GM13977 (cell line): ENCODE results near the gene DHH.

ENCODE experiments used
- DNase-seq: peaks from one replicate; pipeline ENCODE4 v3.0.0; 2012; ENCODE audit warnings: low spot score
- CTCF ChIP-seq: IDR thresholded peaks from 2 replicates; pipeline ENCODE4 v1.5.1; 2012; ENCODE audit warnings: mild to moderate bottlenecking, control low read depth; ENCODE audit not compliant: insufficient read depth; ENCODE audit errors: extremely low read depth, missing control alignments
- in situ Hi-C: fragments of 300-500 bp; cut with MboI; formaldehyde crosslinking; loops from one replicate; pipeline ENCODE4 v1.12.0; 2022; ENCODE audit warnings: low sequenced_read_pairs, low pct_unique_long_range_greater_than_20kb, mixed read lengths, inconsistent platforms; ENCODE audit not compliant: unreplicated experiment

Gene DHH

GRCh38 chr12:49055978-49056754 is 38.4 kb downstream of the DHH start:
- in situ Hi-C loops = no loop called here
- DNase-seq = peak; percentile 91
- no peak for TF ChIP-seq CTCF

DNA sequence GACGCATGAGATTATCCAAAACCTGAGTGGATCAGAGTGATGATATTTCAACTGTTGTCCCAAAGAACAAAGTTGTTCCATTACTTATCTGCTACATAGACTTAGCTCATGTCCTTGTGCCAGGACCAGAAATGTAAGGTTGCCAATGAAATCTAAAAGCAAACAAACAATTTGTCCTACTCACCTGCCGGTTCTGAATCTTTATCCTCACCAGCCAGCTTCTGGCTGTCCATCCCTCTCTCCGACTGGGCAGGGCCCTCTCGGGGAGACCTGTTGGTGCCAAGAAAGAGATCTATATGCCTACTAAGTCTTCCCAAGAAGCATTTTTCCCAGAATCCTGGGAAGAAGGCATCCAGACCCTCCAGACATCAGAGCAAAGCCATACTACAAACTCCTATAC is 39.5 kb downstream of the DHH start:
- in situ Hi-C loops = no loop called here
- TF ChIP-seq CTCF = no peak
- DNase-seq = no peak

GRCh38 chr12:49054524-49054923 is 40.1 kb downstream of the DHH start:
- in situ Hi-C loops = no loop called here
- no peak for DNase-seq
- TF ChIP-seq CTCF = no peak

- TF ChIP-seq CTCF = no peak
- in situ Hi-C loops = no loop called here
- DNase-seq = no peak
Observed at GRCh38 chr12:49054096-49054495, 40.5 kb downstream of the DHH start.

DNA sequence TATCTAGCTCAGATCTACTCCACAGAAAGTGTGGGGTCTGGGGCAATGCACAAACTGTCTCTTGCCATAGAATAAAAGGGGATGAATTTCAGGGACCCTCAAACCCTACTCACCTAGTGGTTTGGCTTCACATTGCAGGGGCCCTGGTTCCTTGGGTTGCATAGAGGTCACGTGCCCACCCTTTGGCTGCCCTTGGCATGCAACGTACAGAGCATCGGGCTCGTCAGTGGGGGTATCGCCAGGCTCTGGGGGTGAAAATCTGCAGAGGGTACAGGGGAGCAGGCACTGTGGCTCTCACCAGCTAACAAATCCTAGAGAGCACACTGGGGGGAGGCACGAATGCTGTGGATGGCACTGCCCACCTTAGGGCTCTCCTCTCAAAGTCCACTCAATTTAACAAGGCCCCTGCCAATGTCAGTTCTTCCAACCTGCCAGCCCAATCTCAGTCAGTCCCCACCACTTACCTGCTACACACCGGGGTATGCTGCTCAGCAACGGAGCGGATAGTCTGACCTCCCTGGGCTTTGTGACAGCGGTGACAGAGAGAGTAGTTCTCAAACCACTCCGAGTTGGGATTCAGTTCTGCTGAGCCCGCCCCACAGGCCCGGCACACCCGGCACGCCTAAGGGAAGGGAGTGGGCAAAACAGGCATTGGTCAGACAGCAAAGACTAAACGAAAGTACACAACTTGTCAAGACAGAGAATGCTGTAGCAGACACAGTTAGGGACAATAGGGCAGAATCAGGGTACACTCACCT is 42.0 kb downstream of the DHH start:
- in situ Hi-C loops = no loop called here
- no peak for DNase-seq
- TF ChIP-seq CTCF = no peak

DNA sequence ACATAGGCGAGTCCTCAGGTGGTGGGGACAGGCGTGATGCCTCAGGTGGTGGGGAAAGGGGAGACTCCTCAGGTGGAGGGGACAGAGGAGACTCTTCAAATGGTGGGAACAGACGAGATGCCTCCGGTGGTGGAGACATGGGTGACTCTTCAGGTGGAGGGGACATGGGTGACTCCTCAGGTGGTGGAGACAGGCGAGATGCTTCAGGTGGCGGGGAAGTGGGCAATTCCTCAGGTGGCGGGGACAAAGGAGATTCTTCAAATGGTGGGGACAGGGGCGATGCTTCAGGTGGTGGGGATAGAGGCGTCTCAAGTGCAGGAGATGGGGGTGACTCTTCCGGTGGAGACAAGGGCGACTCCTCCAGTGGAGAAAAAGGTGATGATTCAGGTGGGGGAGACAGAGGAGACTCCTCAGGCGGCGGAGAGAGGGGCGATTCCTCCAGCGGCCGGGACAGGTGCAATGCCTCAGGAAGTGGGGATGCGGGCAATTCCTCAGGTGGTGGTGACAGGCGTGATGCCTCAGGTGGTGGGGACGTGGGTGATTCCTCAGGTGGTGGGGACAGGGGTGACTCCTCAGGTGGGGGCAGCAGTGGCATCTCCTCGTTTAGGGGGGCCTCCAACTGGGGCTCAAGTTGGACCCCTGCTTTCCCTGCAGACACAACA is 42.7 kb downstream of the DHH start:
- no peak for TF ChIP-seq CTCF
- DNase-seq = no peak
- in situ Hi-C loops = no loop called here
